HEK293 (cell line): Measurements from ENCODE around the gene AFDN.

Experiments
- INSM2 ChIP-seq: fragments of 450-650 bp; formaldehyde crosslinking; IDR thresholded peaks from 2 replicates; pipeline ENCODE4 v1.5.1; 2016; ENCODE audit warnings: missing biosample characterization, missing genetic modification characterization
- KLF17 ChIP-seq: fragments of 450-650 bp; formaldehyde crosslinking; IDR thresholded peaks from 2 replicates; pipeline ENCODE4 v1.5.1; 2016; ENCODE audit warnings: missing biosample characterization, missing genetic modification characterization
- KLF8 ChIP-seq: fragments of 450-650 bp; formaldehyde crosslinking; IDR thresholded peaks from 2 replicates; pipeline ENCODE4 v1.5.1; 2016; ENCODE audit warnings: missing biosample characterization, missing genetic modification characterization
- PATZ1 ChIP-seq: fragments of 450-650 bp; formaldehyde crosslinking; IDR thresholded peaks from 2 replicates; pipeline ENCODE4 v1.5.1; 2016; ENCODE audit warnings: missing biosample characterization, missing genetic modification characterization
- PRDM10 ChIP-seq: fragments of 450-650 bp; formaldehyde crosslinking; IDR thresholded peaks from 2 replicates; pipeline ENCODE4 v1.5.1; 2016; ENCODE audit warnings: missing biosample characterization, missing genetic modification characterization
- PRDM2 ChIP-seq: fragments of 450-650 bp; formaldehyde crosslinking; IDR thresholded peaks from 2 replicates; pipeline ENCODE4 v1.5.1; 2016; ENCODE audit warnings: missing biosample characterization, missing genetic modification characterization, borderline replicate concordance
- SCRT1 ChIP-seq: fragments of 450-650 bp; formaldehyde crosslinking; IDR thresholded peaks from 2 replicates; pipeline ENCODE4 v1.5.1; 2016; ENCODE audit warnings: missing biosample characterization, missing genetic modification characterization, borderline replicate concordance
- YY2 ChIP-seq: fragments of 450-650 bp; formaldehyde crosslinking; IDR thresholded peaks from 2 replicates; pipeline ENCODE4 v1.5.1; 2016; ENCODE audit warnings: missing biosample characterization, missing genetic modification characterization
- ZBTB21 ChIP-seq: fragments of 450-650 bp; formaldehyde crosslinking; IDR thresholded peaks from 2 replicates; pipeline ENCODE4 v1.5.1; 2017; ENCODE audit warnings: missing biosample characterization, missing genetic modification characterization
- ZBTB7A ChIP-seq: fragments of 450-650 bp; formaldehyde crosslinking; IDR thresholded peaks from 2 replicates; pipeline ENCODE4 v1.5.1; 2016; ENCODE audit warnings: low read depth, missing biosample characterization, missing genetic modification characterization
- ZFP41 ChIP-seq: fragments of 450-650 bp; formaldehyde crosslinking; IDR thresholded peaks from 2 replicates; pipeline ENCODE4 v1.5.1; 2016; ENCODE audit warnings: missing biosample characterization, missing genetic modification characterization, borderline replicate concordance
- ZNF121 ChIP-seq: fragments of 450-650 bp; formaldehyde crosslinking; IDR thresholded peaks from 2 replicates; pipeline ENCODE4 v1.5.1; 2016; ENCODE audit warnings: missing biosample characterization, missing genetic modification characterization
- ZNF157 ChIP-seq: fragments of 450-650 bp; formaldehyde crosslinking; IDR thresholded peaks from 2 replicates; pipeline ENCODE4 v1.5.1; 2016; ENCODE audit warnings: missing biosample characterization, missing genetic modification characterization
- ZNF24 ChIP-seq: fragments of 450-650 bp; formaldehyde crosslinking; IDR thresholded peaks from 2 replicates; pipeline ENCODE4 v1.5.1; 2016; ENCODE audit warnings: missing biosample characterization, missing genetic modification characterization
- ZNF302 ChIP-seq: fragments of 450-650 bp; formaldehyde crosslinking; IDR thresholded peaks from 2 replicates; pipeline ENCODE4 v1.5.1; 2016; ENCODE audit warnings: missing biosample characterization, missing genetic modification characterization, low read depth
- ZNF48 ChIP-seq: fragments of 450-650 bp; formaldehyde crosslinking; IDR thresholded peaks from 2 replicates; pipeline ENCODE4 v1.5.1; 2016; ENCODE audit warnings: missing biosample characterization, missing genetic modification characterization
- ZNF501 ChIP-seq: fragments of 450-650 bp; formaldehyde crosslinking; IDR thresholded peaks from 2 replicates; pipeline ENCODE4 v1.5.1; 2016; ENCODE audit warnings: missing biosample characterization, missing genetic modification characterization
- ZNF548 ChIP-seq: fragments of 450-650 bp; formaldehyde crosslinking; IDR thresholded peaks from 2 replicates; pipeline ENCODE4 v1.5.1; 2016; ENCODE audit warnings: missing biosample characterization, missing genetic modification characterization
- ZNF621 ChIP-seq: fragments of 450-650 bp; formaldehyde crosslinking; IDR thresholded peaks from 2 replicates; pipeline ENCODE4 v1.5.1; 2017; ENCODE audit warnings: missing biosample characterization, missing genetic modification characterization
- ZNF629 ChIP-seq: fragments of 450-650 bp; formaldehyde crosslinking; IDR thresholded peaks from 2 replicates; pipeline ENCODE4 v1.5.1; 2017; ENCODE audit warnings: missing biosample characterization, missing genetic modification characterization
- ZNF670 ChIP-seq: fragments of 450-650 bp; formaldehyde crosslinking; IDR thresholded peaks from 2 replicates; pipeline ENCODE4 v1.5.1; 2016; ENCODE audit warnings: missing biosample characterization, missing genetic modification characterization, low read depth
- ZNF747 ChIP-seq: fragments of 450-650 bp; formaldehyde crosslinking; IDR thresholded peaks from 2 replicates; pipeline ENCODE4 v1.5.1; 2016; ENCODE audit warnings: missing biosample characterization, missing genetic modification characterization
- ZSCAN4 ChIP-seq: fragments of 450-650 bp; formaldehyde crosslinking; IDR thresholded peaks from 2 replicates; pipeline ENCODE4 v1.5.1; 2017; ENCODE audit warnings: missing biosample characterization, missing genetic modification characterization

Gene AFDN

GRCh38 chr6:167855825-167856425 is 29.2 kb downstream of the AFDN start (continued):
- TF ChIP-seq ZNF501 (tag by site-specific recombination) (no peak), ZBTB21 (tag by site-specific recombination) (no peak), PRDM10 (no peak), PRDM2 (tag by site-specific recombination) (no peak), KLF8 (tag by site-specific recombination) (no peak), ZNF48 (tag by site-specific recombination) (no peak), ZBTB7A (tag by site-specific recombination) (no peak), ZNF157 (tag by site-specific recombination) (no peak), ZNF747 (tag by site-specific recombination) (no peak), ZNF24 (tag by site-specific recombination) (no peak), ZNF629 (tag by site-specific recombination) (peak; percentile 55; the same call in 1 of the 2 replicates), SCRT1 (no peak), ZNF548 (tag by site-specific recombination) (no peak), ZNF670 (tag by site-specific recombination) (no peak), KLF17 (tag by site-specific recombination) (0 out of 2 replicates have a peak, but pooled peaks have one; percentile 35), INSM2 (tag by site-specific recombination) (peak; percentile 40; the same call in 1 of the 2 replicates), PATZ1 (tag by site-specific recombination) (no peak), ZNF302 (tag by site-specific recombination) (no peak), ZSCAN4 (tag by site-specific recombination) (no peak), ZFP41 (tag by site-specific recombination) (no peak), YY2 (no peak), ZNF621 (no peak), ZNF121 (tag by site-specific recombination) (no peak)
